NCI-H1417 (cell line): ENCODE measurements around the gene MYOZ2.
A peak's percentile ranks its signal among the peaks of the same experiment; 100 is the strongest.

Experiments used
- DNase-seq, 3 experiments: peaks; one replicate each; lab custom pipeline; 2025; lab: John Stamatoyannopoulos, UW

MYOZ2 gene

GRCh38 chr4:119197772-119198212, 62.2 kb downstream of the MYOZ2 start:
- no peak for DNase-seq

GRCh38 chr4:119204916-119205315, 69.3 kb downstream of the MYOZ2 start:
- DNase-seq = no peak

GRCh38 chr4:119205690-119206089, 70.1 kb downstream of the MYOZ2 start:
- DNase-seq = no peak

- DNase-seq = no peak
These were observed 70.5 kb downstream of the MYOZ2 start for GRCh38 chr4:119206178-119206577.

- no peak for DNase-seq
These were observed 71.4 kb downstream of the MYOZ2 start for GRCh38 chr4:119207051-119207450.

GRCh38 chr4:119209077-119209476, 73.4 kb downstream of the MYOZ2 start:
- no peak for DNase-seq

- DNase-seq = no peak
These were observed 74.0 kb downstream of the MYOZ2 start for GRCh38 chr4:119209586-119209985.

- no peak for DNase-seq
These were observed 75.1 kb downstream of the MYOZ2 start for GRCh38 chr4:119210775-119211174.

- no peak for DNase-seq
These were observed 76.2 kb downstream of the MYOZ2 start for GRCh38 chr4:119211867-119212233.

- DNase-seq = peak; percentile 95 to 99 (median 98)
These were observed 76.8 kb downstream of the MYOZ2 start, which contains the start of gene USP53 for GRCh38 chr4:119212234-119212963. Gene USP53 (plus strand): TSS chr4:119212713. CDS start chr4:119239760, 27,047 bp downstream.

GRCh38 chr4:119212964-119213606, 77.5 kb downstream of the MYOZ2 start:
- peak; percentile 56 to 94 (median 91) for DNase-seq

- no peak for DNase-seq
These were observed 82.5 kb downstream of the MYOZ2 start for GRCh38 chr4:119218093-119218492.

- DNase-seq = no peak
These were observed 85.8 kb downstream of the MYOZ2 start for GRCh38 chr4:119221412-119221811.

GRCh38 chr4:119227690-119228089, 92.1 kb downstream of the MYOZ2 start:
- DNase-seq = no peak

GRCh38 chr4:119228406-119228805, 92.8 kb downstream of the MYOZ2 start:
- no peak for DNase-seq

- DNase-seq = no peak
These were observed 94.5 kb downstream of the MYOZ2 start for GRCh38 chr4:119229908-119230687.

GRCh38 chr4:119231491-119231890, 95.9 kb downstream of the MYOZ2 start:
- peak in 1 of 3 experiments; percentile 20 for DNase-seq

- DNase-seq = no peak
These were observed 96.7 kb downstream of the MYOZ2 start for GRCh38 chr4:119232286-119232685.

- no peak for DNase-seq
These were observed 97.6 kb downstream of the MYOZ2 start for GRCh38 chr4:119233191-119233590.

GRCh38 chr4:119233750-119234149, 98.1 kb downstream of the MYOZ2 start:
- no peak for DNase-seq

- no peak for DNase-seq
These were observed 101.6 kb downstream of the MYOZ2 start for GRCh38 chr4:119237201-119237600.
